ENCODE results near the gene EPHB2.

The EPHB2 gene

GRCh38 chr1:22782406-22782805 lies 71.8 kb downstream of the EPHB2 start:
- DNase-seq = no peak

- no peak for DNase-seq
Observed at GRCh38 chr1:22784317-22784716, 73.7 kb downstream of the EPHB2 start.

GRCh38 chr1:22784737-22785136 lies 74.1 kb downstream of the EPHB2 start:
- no peak for DNase-seq

GRCh38 chr1:22786101-22786500 lies 75.5 kb downstream of the EPHB2 start:
- no peak for DNase-seq

GRCh38 chr1:22786719-22787489 lies 76.3 kb downstream of the EPHB2 start:
- DNase-seq = no peak

GRCh38 chr1:22787636-22788035 lies 77.0 kb downstream of the EPHB2 start:
- peak; percentile 66 for DNase-seq

GRCh38 chr1:22788254-22788661 lies 77.6 kb downstream of the EPHB2 start:
- DNase-seq = peak; percentile 46

GRCh38 chr1:22789356-22789994 lies 78.8 kb downstream of the EPHB2 start:
- DNase-seq = peak; percentile 60

GRCh38 chr1:22790232-22791008 lies 79.8 kb downstream of the EPHB2 start:
- no peak for DNase-seq

GRCh38 chr1:22791831-22792347 lies 81.2 kb downstream of the EPHB2 start:
- no peak for DNase-seq

- DNase-seq = peak; percentile 83
Observed at GRCh38 chr1:22792396-22793160, 81.9 kb downstream of the EPHB2 start.

GRCh38 chr1:22793647-22794046 lies 83.0 kb downstream of the EPHB2 start:
- DNase-seq = no peak

- DNase-seq = no peak
Observed at GRCh38 chr1:22794647-22795365, 84.2 kb downstream of the EPHB2 start.

- DNase-seq = no peak
Observed at GRCh38 chr1:22795366-22795714, 84.7 kb downstream of the EPHB2 start.

GRCh38 chr1:22796642-22797041 lies 86.0 kb downstream of the EPHB2 start:
- no peak for DNase-seq

GRCh38 chr1:22798083-22798482 lies 87.4 kb downstream of the EPHB2 start:
- DNase-seq = no peak

- no peak for DNase-seq
Observed at GRCh38 chr1:22799971-22800370, 89.3 kb downstream of the EPHB2 start.

- no peak for DNase-seq
Observed at GRCh38 chr1:22800629-22801028, 90.0 kb downstream of the EPHB2 start.

- no peak for DNase-seq
Observed at GRCh38 chr1:22801347-22801746, 90.7 kb downstream of the EPHB2 start.

GRCh38 chr1:22801761-22802160 lies 91.1 kb downstream of the EPHB2 start:
- no peak for DNase-seq

- peak; percentile 80 for DNase-seq
Observed at GRCh38 chr1:22803833-22804232, 93.2 kb downstream of the EPHB2 start.

- DNase-seq = no peak
Observed at GRCh38 chr1:22804406-22804805, 93.8 kb downstream of the EPHB2 start.
